ENCODE data around the gene FOSL1. TPM values are rescaled to one million over a fixed set of nuclear protein-coding genes. Genes with fewer than 3 reads are reported as not detected.

Gene FOSL1
- total and polyA plus RNA-seq, 2 of the 13 experiments (the other 11 are each of a cell fraction or from before 2014, with no cell fraction given), result 4.0 to 4.1 TPM

DNA sequence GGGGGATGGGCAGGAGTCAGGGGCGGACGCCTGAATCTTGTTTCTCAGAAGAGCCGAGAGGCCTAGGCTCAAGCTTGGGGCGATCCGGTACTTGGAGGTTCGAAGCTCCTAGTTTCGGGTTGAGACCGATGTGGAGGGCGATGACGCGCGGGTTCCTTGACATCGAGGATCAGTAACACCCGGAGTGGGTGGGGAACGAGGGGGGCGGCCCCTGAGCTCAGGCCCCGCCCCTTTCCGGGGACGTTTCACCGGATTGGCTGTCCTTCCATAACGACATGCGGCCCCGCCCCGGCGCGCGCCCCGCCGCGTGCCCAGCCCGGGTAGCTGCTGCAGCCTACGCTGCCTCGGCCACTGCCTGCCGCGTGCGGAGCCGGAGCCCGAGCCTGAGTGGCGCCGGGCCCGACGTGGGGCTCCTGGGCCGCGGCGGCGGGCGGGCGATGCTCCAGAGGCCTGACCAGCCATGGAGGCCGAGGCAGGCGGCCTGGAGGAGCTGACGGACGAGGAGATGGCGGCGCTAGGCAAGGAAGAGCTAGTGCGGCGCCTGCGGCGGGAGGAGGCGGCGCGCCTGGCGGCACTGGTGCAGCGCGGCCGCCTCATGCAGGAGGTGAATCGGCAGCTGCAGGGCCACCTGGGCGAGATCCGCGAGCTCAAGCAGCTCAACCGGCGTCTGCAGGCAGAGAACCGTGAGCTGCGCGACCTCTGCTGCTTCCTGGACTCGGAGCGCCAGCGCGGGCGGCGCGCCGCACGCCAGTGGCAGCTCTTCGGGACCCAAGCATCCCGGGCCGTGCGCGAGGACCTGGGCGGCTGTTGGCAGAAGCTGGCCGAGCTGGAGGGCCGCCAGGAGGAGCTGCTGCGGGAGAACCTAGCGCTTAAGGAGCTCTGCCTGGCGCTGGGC is 9.6 kb downstream of the FOSL1 start, which contains the start of gene CCDC85B (continued):
- no peak; a peak in 1 of 4 replicates for TF ChIP-seq REST (IDR thresholded peaks at IDR 0.05; ENCODE audit: borderline replicate concordance in 1 of 2, low read depth in 1 of 2, low read length in 2 of 2)
- TF ChIP-seq, protein P1, sequence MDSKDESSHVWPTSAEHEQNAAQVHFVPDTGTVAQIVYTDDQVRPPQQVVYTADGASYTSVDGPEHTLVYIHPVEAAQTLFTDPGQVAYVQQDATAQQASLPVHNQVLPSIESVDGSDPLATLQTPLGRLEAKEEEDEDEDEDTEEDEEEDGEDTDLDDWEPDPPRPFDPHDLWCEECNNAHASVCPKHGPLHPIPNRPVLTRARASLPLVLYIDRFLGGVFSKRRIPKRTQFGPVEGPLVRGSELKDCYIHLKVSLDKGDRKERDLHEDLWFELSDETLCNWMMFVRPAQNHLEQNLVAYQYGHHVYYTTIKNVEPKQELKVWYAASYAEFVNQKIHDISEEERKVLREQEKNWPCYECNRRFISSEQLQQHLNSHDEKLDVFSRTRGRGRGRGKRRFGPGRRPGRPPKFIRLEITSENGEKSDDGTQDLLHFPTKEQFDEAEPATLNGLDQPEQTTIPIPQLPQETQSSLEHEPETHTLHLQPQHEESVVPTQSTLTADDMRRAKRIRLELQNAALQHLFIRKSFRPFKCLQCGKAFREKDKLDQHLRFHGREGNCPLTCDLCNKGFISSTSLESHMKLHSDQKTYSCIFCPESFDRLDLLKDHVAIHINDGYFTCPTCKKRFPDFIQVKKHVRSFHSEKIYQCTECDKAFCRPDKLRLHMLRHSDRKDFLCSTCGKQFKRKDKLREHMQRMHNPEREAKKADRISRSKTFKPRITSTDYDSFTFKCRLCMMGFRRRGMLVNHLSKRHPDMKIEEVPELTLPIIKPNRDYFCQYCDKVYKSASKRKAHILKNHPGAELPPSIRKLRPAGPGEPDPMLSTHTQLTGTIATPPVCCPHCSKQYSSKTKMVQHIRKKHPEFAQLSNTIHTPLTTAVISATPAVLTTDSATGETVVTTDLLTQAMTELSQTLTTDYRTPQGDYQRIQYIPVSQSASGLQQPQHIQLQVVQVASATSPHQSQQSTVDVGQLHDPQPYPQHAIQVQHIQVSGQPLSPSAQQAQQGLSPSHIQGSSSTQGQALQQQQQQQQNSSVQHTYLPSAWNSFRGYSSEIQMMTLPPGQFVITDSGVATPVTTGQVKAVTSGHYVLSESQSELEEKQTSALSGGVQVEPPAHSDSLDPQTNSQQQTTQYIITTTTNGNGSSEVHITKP (CRISPR knock-in tag; IDR thresholded peaks at IDR 0.05; ENCODE audit: low read depth), result no peak
- no peak for TF ChIP-seq PCBP2 (optimal IDR thresholded peaks at IDR 0.05; ENCODE audit: low read depth, low read length, poor library complexity, severe bottlenecking)
- TF ChIP-seq BATF2 (CRISPR knock-in tag; IDR thresholded peaks at IDR 0.05), result no peak; the same call in 1 of the 2 replicates
- no peak; the same call in 1 of the 2 replicates for TF ChIP-seq MXD1 (CRISPR knock-in tag; IDR thresholded peaks at IDR 0.05)
- TF ChIP-seq PITX1 (CRISPR knock-in tag; IDR thresholded peaks at IDR 0.05), result no peak
- no peak for TF ChIP-seq MATR3 (CRISPR knock-in tag; IDR thresholded peaks at IDR 0.05)
- no peak for TF ChIP-seq ZKSCAN8 (CRISPR knock-in tag; IDR thresholded peaks at IDR 0.05; ENCODE audit: borderline replicate concordance)
- TF ChIP-seq, protein P2, sequence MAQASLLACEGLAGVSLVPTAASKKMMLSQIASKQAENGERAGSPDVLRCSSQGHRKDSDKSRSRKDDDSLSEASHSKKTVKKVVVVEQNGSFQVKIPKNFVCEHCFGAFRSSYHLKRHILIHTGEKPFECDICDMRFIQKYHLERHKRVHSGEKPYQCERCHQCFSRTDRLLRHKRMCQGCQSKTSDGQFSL (CRISPR knock-in tag; IDR thresholded peaks at IDR 0.05), result no peak; the same call in 1 of the 2 replicates
- peak; percentile 58; the same call in 1 of the 2 replicates for TF ChIP-seq ERF (CRISPR knock-in tag; IDR thresholded peaks at IDR 0.05)
- peak; percentile 40 for TF ChIP-seq MAZ (IDR thresholded peaks at IDR 0.05; ENCODE audit: borderline replicate concordance, low read depth, low read length)
- TF ChIP-seq MAZ (CRISPR knock-in tag; IDR thresholded peaks at IDR 0.05; ENCODE audit: low read depth), result peak; percentile 96
- TF ChIP-seq MNT (IDR thresholded peaks at IDR 0.05), result no peak
- TF ChIP-seq ATF7 (IDR thresholded peaks at IDR 0.05), result no peak
- no peak for TF ChIP-seq ATF7 (CRISPR knock-in tag; IDR thresholded peaks at IDR 0.05)
